NCI-H2171 (cell line): Measurements from ENCODE around the gene GRIA3.
A peak's percentile ranks its signal among the peaks of the same experiment; 100 is the strongest.

Source experiments
- DNase-seq: peaks from one replicate; lab custom pipeline; 2025; lab: John Stamatoyannopoulos, UW

The GRIA3 gene

DNA sequence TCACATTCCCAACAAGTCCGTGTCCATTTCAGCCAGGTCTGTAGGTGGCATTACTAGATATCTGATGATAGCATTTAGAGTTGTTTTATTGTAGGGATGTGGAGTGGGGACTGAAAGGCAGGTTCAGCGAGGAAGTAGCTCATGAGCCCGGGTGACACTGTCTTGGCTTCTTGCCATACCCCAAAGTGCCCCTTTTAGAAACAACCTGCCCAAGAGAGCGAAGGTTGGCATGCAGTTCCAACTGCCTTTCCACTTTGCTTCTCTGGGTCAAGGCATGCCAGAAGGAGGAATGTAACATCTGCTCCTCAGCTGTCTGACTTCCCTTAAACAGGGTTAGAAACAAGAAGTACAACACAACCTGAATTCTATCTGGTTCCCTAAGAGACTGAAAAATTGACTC is 9.0 kb downstream of the GRIA3 start:
- DNase-seq: no peak

DNA sequence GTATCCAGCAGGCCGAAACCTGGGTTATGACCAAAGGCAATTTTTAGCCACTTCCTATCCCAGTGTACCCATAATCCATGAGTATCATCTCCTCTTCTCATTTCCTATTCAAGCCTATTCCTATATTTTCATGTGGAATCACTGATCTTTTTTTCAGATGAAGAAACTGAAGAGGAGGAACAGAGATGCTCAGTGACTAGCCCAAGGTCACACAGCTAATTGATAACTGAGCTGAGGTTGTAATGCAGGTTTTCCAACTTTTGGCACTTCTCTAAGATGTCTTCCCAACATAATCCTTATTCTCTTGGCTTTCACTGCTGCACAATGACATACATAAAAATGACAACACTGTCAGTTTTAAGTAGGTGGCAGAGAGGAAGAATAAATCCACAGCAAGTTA is 15.3 kb downstream of the GRIA3 start:
- DNase-seq: no peak

DNA sequence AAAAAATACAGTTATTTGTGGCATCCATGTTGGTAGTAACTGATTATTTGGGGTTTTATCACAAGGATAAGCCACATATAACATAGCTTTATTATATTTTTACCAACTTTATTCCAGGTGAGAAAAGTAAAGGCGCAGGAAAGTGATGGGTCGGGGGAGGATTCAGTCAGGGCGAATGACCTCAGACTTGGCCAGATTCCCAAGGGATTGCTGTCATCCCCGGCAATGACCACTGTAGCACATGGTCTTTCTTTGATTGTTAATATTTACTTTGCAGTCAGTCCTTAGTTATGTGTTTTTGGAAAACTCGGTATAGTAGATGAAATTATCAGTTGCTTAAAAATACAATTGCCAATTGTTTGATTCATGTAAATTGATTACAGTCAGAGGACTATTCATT is 17.6 kb downstream of the GRIA3 start:
- no peak for DNase-seq

DNA sequence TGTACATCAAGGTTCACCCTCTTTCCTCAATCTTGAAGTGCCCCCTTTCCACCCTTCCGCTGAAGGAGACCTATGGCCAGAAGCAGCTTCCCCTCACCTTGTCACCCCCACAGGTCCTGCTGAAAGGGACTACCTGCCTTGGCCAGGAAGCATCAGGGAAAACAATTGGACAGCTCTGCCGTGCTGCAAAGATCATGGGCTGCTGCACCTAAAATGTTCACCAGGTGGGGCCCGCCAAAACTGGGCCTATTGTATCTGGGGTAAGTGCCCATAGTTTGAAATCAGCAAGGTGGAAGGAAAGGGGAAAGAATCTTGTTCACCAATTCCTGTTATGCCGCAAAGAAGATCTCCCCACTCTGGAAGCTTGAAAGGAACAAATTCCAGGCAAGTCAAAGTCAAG is 18.4 kb downstream of the GRIA3 start:
- DNase-seq: no peak

DNA sequence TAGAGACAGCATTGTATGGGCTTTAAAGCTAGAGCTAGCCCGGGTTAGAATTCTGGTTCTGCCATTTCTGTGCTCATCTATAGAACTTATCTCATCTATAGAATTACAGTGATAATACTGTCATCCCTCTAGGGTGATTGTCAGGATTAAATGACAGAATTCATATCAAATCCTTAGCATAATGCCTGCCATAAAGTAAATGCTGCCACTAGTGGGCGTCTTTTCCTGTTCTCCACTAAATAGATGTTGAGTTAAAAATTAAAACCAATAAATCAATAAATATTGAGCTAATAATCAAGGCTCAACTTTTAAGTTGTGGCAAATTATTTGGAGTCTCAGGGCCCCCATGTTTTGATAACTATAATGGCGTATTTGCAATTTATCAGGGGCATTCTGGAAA is 19.7 kb downstream of the GRIA3 start:
- no peak for DNase-seq

DNA sequence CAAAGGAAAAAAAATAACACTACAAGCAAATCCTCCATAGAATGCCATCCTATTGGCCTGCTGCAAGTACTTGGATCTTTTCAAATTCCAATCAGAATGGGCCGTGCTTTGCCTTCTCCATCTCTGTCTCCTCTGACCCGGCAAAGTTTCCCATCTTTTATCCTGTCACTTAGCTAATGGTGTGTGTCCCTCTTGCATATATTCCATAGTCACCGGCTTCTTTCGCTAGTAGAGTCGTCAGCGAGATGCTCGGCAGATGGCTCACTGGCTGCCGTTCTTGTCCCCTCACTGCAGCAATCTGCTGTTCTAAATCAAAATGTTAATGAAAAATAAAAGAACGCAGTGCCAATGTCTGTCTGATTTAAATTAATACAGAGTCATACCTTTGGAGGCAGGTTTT is 22.1 kb downstream of the GRIA3 start:
- no peak for DNase-seq

DNA sequence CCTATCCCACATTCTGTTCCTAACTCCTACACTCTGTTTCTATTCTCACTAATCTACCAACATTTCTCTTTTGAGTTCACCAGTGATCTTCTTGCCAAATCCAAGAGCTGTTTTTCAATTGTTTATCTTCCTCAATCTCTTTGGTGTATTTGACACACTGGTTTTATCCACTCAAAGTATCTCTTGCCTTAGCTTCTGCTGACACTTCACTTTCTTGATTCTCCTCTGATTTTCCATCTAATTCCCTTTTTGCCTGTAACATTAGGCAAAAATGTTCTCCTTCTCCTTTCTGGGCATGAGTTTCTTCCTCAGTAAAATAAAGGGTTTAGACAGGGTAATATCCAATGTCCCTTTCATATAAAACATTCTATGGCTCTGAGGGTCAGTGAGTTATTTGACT is 26.2 kb downstream of the GRIA3 start:
- DNase-seq: no peak

DNA sequence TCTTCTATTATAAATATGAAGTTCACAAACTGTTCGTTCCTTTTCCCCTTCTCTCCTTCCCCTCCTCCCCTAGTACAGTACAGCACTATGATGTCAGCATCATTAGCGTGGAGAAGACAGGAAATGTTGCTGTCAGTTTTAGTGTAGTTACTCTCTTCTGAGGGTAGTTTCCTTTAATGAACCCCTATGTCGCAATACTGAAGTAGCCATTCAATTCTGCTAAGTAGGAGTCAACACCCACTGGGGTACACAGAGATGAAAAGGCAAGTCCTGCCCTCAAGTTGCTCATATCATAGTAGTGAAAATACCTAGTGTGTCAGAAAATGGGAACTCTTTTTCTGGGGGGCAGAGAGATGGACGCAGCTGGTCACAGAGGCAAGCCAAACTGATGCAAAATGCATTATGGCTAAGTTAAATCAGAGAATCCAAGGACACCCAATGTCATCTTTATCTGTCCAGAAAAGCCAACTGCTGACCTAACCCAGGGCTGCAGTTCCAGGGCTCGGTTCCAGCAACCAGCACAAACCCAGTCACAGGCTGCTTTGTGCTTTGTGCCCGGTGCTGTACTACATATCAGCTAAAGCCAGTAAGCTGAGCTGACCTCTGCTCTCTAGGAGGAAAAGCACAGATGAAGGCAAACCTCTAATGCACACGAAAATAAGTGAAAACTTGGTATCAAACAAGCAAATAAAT is 31.5 kb downstream of the GRIA3 start:
- DNase-seq: no peak

DNA sequence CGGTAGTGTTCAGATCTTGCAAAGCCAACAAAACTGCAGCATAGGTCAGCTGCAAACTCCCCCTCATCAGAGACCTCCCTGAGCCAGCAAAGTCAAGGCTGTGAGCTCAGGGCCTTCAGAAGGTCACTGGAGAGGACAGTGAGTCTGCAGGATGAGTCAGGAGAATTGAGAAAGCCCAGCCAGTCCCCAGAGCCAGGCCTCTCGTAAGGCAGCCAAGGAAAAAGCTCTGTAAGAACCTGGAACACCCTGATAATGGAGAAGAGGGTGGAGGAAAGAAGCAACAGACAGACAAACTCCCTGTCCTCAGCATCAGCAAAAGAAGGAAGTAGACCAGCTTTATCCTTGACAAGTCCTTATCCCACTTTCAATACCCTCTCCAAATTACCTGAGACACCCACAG is 33.0 kb downstream of the GRIA3 start:
- no peak for DNase-seq

DNA sequence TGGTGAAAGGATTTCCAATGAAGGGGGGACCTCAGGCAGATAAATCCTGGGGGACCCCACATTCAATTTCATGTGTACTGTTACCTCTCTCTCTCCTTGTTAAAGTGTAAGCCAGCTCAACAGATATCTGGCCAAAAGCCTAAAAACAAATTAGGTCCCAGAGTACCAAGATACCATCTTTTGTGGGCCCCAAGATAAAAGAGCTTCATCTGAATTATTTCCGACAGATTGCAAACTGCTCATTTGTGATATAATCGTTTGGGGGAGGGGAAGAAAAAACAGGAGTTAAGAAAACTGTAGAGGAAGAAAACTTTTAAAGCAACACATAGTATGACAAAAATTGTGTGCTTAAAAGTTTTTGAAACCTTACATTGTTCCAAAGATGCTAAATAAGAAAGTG is 33.6 kb downstream of the GRIA3 start:
- DNase-seq: no peak

DNA sequence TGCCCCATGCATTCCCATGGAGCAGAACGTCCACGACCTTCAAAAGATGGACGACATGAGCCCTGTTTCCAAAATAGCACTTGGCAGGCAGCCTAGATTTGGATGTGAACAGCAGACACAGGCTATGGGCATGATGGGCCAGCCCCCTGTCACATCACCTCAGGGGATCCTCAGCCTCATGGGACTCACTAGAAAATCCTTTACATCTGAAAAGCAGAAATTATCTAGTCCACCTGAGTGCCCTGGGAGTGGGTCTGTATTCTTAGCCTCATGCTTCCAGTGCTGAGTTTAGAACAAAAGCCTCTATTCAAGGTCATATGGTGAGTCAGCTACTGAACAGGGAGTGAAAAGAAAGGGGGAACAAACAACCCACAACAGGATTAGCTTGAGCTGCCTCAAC is 35.8 kb downstream of the GRIA3 start:
- DNase-seq: no peak

DNA sequence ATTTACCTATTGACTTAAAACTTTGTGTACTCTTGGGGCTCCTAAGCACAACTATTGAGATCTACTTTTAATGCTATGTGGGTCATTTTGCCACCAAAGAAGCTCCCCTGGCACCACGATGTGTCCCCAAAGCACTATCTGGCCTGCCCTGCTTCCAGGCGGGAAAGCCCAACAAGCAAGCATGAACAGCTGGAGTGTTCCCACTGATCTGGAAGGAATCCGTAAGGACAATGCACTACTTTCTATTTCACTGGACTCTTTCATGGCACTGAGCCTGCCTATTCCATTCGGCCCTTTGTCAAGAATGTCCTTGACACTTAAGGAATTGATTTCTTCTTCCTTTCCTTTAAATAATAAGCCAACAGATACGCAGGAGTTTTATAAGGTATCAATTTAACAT is 38.8 kb downstream of the GRIA3 start:
- DNase-seq: no peak

DNA sequence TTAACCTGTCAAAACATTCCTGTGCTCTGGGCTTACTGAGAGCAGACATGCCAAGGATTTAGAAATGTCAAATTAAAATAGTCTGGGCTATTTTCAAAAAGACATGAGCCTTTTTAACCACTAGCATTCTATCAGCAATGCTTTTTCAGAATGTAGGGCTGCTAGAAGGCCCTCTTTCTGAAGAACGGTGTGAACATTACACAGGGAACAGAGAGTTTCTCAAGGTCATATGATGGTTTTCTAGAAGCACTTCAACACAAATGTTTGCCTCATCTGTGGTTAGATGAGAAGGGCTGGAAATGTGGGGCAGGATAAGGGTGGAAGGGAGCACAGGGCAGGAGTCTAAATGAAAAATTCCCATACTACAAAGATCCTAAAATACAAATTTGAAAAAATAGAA is 39.3 kb downstream of the GRIA3 start:
- DNase-seq: no peak

DNA sequence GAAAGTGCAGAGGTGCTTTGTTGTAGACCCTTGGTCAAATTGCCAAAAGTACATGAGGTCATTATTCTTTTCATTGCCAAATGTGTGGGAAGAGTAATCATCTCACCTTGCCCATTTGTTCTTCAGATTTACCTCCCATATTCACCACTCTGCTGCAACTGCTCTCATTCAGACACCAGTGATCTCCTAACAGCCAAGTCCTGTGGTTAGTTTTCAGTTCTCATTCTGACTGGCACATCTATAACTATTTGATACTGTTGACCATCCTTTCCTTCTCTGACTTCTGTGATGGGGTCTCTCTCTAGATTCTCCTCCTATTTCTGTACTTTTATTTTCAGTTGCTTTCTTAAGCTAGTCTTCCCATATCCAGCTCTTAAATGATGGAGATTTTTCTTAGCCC is 39.8 kb downstream of the GRIA3 start:
- no peak for DNase-seq

DNA sequence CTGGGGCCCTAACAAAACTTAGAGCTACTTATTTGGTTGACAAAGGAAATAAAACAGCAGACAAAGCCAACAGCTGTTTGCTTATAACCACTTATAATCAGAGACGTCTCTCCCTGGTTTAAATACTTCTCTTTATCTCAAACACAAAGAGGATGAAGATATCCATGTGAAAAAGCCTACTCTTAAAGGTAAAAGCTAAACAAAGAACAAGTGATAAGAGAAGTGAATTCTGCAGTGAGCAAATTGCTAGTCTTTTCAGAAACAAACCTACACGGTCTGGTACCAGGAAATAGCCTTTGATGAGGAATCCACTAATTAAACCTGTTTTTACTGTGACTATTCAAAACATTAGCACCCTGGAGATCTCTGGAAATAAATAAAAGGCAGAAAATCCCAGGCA is 46.7 kb downstream of the GRIA3 start:
- no peak for DNase-seq

DNA sequence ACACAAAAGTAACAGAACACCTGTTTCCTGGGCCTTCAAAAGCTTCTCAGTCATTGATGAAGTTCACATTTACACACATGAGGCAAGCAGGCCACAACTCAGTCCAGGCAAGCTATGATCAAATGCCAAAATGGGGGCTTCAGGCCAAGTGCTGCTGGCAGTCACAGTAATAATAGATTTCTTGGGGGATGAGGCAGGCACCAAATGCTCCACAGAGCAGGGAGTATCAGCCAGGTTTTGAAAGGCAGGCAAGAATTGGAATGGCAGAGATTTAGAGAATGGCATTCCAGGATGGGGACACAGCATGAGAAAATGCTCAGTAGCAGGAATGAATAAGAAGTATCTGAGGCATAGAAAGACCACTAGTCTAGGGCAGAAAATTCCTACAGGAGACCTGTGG is 52.8 kb downstream of the GRIA3 start:
- no peak for DNase-seq

DNA sequence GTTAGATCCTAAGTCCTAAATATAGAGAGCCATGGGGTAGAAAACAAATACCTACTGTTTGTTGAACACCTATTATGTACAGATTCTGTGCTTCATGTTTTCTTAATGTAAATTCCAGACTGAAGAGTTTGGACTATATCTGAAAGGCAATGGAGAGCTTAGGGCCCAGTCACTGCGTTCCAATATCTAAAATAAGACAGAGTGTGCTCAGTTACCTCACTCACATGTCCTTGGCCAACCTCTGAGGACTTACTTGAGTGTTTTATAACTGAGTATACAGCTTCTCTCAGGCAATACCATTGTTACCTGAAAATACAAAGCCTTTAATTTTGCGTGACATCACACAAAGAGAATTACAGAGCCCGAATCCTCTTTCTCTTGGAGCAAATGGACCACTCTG is 53.2 kb downstream of the GRIA3 start:
- DNase-seq: no peak

DNA sequence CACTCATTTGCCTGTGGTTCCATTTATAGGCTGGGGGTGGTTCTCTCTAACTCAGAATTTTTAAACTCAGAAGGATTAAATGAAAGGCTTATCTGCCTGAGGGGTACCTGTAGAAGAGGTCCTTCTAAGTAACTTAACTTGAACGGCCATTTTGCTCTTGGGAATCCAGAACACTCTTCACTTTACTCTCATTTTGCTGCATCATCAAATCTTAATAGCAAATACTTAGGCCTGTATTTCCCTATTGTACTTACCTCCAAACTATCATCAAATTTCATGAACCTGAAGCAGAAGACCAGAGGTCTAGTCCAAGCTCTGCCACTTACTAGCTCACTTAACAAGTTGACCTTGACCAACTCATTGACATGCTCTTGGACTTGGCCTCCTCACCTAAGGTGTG is 70.4 kb downstream of the GRIA3 start:
- no peak for DNase-seq

DNA sequence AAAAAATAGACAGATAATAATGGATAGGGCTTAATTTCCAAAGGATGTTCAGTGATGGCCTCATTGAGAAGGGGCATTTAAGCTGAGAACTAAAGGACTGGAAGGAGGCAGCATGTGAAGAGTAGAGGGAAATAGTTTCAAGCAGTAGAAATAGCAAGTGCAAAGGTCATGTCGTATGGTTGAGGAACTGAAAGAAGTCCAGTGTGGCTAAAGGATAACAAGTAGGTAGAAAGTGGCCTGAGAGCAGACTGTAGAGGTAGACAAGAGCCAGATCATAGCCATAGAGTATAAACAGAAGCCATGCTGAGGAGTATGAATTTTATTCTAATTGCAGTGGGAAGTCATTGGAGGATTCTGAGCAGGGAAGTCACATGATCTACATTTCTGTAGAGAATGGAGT is 72.3 kb downstream of the GRIA3 start:
- DNase-seq: no peak

DNA sequence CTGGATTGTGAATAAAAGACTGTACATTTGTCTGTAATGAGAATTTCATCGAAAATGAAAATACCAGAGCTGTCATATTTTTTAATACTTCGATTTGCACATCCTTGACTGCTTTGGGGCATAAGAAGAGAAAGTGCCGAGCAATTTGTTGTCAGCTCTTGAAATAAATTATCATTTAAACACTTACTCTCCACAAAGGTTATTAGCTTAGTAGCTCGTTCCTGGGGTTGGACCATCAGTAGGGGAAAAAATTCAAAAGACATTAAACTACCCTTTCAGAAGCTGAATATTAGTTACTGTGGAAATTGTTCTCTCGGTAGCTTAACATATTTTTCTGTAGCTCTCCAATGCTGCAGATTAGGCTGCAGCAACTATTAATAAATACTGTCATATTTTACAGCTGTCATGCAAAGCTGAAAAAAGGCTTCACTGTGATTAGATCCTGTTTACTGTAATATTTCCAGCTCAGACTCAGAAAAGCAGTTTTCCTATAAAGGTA is 76.9 kb downstream of the GRIA3 start:
- no peak for DNase-seq

DNA sequence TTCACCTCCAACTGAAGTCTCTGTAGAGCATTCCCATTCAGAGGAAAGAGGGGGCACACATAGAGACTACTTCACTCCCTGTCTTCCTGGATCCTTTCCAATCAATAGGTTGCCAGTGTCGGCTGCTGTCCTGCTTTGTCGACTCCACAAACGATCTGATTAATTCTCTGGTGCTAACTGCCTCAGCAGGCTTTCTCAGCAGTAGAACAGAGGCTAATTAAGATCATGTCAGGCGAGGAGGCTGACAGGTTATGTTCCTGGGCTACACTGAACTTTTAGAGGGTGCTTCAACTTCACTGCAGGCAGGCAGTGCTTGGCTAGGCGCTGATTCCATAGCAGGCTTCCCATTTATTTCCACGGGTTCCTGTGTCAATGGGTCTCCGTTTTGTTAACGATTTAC is 79.2 kb downstream of the GRIA3 start:
- DNase-seq: no peak

DNA sequence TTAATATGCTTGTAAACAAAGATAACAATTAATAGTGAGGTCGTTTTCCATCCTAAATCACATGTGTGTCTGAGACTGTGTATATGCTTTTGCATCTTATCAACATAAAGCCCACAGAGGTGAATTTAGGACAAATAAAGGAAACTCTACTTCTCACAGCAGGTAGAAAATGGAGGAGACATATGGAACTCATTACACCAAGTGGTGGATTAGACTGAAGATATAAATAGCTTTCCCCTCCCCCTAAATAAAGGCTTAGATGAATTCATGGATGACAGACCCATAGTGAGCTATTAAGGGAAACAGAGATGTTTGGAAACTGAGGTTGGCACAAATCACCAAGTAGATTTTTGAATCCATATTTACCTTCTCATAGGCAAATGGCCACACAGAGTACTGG is 79.7 kb downstream of the GRIA3 start:
- peak; percentile 14 for DNase-seq

DNA sequence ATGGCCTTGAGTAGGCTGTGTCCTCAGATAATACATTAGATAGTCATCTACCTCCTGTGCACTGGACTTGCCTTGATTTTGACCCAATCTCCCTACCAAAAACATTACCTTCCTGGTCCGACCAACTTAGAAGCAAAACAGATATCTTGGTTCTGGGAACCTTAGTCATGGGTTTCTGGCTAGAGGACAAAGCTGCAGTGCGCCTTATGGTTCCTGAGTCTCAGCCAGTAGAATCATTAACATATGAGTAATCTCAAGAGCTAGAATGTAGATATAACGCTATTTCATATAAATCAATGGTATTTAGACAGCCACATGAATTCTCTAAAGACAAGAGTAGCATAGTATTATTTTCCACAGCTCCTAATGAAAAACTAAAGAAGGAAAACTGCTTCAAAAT is 83.1 kb downstream of the GRIA3 start:
- no peak for DNase-seq

DNA sequence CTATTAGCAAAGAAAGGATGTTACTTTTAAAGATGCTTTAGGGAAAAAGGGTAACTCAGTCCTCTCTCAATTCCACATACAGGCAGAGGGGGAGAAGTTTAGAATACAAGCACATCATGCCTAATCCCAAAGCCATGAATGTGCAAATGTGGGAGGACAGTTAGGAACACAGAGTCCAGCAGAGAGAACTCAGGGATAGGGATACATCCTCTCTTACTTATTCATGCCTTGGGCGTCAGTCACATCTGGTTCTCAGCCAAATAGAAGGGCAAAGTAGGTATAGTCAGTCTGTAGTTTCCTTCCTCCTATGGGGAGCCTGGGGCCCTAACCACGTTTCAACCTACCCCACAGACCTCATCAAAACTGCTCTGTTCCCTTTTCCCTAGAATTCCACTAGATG is 87.8 kb downstream of the GRIA3 start:
- no peak for DNase-seq

DNA sequence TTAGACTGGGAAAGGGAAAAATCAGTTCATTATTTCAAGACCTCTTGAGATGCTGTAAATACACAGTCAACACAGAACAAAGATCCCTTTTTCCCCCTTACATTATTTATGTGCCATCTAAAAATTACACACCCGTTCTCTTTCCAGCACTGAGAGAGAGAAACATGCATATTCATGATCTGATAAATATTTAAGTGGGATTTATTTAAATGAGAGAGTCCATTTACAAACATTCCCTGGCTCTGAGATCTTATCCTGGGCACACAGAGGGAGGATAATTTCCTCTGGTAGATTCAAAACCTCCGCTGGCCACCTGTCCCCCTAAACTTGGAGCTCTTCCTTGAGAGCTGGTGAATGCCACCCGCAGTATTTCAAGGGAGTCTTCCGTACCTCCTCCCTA is 88.6 kb downstream of the GRIA3 start:
- no peak for DNase-seq
